ENCODE data around the gene ODAD4.

ODAD4 gene

GRCh38 chr17:41971721-41972523 is 41.5 kb downstream of the ODAD4 start:
- no peak for DNase-seq (ENCODE audit: low read depth in 2 of 2)

GRCh38 chr17:41972571-41973407 is 42.4 kb downstream of the ODAD4 start:
- DNase-seq (ENCODE audit: low read depth in 2 of 2) = no peak

GRCh38 chr17:41973408-41973811 is 43.0 kb downstream of the ODAD4 start:
- no peak for DNase-seq (ENCODE audit: low read depth in 2 of 2)

GRCh38 chr17:41974031-41974430 is 43.6 kb downstream of the ODAD4 start:
- no peak for DNase-seq (ENCODE audit: low read depth in 2 of 2)

GRCh38 chr17:41974658-41975057 is 44.2 kb downstream of the ODAD4 start:
- DNase-seq (ENCODE audit: low read depth in 2 of 2) = no peak

- no peak for DNase-seq (ENCODE audit: low read depth in 2 of 2)
These were observed 45.0 kb downstream of the ODAD4 start for GRCh38 chr17:41975099-41976083.

GRCh38 chr17:41976142-41976768 is 45.8 kb downstream of the ODAD4 start:
- no peak for DNase-seq (ENCODE audit: low read depth in 2 of 2)

- DNase-seq (ENCODE audit: low read depth in 2 of 2) = no peak
These were observed 47.6 kb downstream of the ODAD4 start for GRCh38 chr17:41977991-41978390.

GRCh38 chr17:41982026-41982760 is 51.8 kb downstream of the ODAD4 start:
- DNase-seq (ENCODE audit: low read depth in 2 of 2) = no peak

- no peak for DNase-seq (ENCODE audit: low read depth in 2 of 2)
These were observed 54.0 kb downstream of the ODAD4 start for GRCh38 chr17:41984454-41984853.

- no peak for DNase-seq (ENCODE audit: low read depth in 2 of 2)
These were observed 55.5 kb downstream of the ODAD4 start for GRCh38 chr17:41985919-41986318.

- DNase-seq (ENCODE audit: low read depth in 2 of 2) = no peak
These were observed 56.2 kb downstream of the ODAD4 start for GRCh38 chr17:41986634-41987033.

GRCh38 chr17:41987642-41988041 is 57.2 kb downstream of the ODAD4 start:
- no peak for DNase-seq (ENCODE audit: low read depth in 2 of 2)

- no peak for DNase-seq (ENCODE audit: low read depth in 2 of 2)
These were observed 58.0 kb downstream of the ODAD4 start for GRCh38 chr17:41988418-41988817.

GRCh38 chr17:41989702-41990419 is 59.4 kb downstream of the ODAD4 start:
- DNase-seq (ENCODE audit: low read depth in 2 of 2) = no peak

- no peak for DNase-seq (ENCODE audit: low read depth in 2 of 2)
These were observed 62.2 kb downstream of the ODAD4 start for GRCh38 chr17:41992576-41992975.

- DNase-seq (ENCODE audit: low read depth in 2 of 2) = no peak
These were observed 66.4 kb downstream of the ODAD4 start for GRCh38 chr17:41996855-41997164.

GRCh38 chr17:41998497-41998896 is 68.1 kb downstream of the ODAD4 start:
- no peak for DNase-seq (ENCODE audit: low read depth in 2 of 2)

GRCh38 chr17:42000413-42001133 is 70.2 kb downstream of the ODAD4 start:
- no peak for DNase-seq (ENCODE audit: low read depth in 2 of 2)
